ENCODE data around the gene BEGAIN. TPM values are rescaled to one million over a fixed set of nuclear protein-coding genes. Genes with fewer than 3 reads are reported as not detected.

The BEGAIN gene
- total and polyA plus RNA-seq, 2 of the 8 experiments (the other 6 are each of a cell fraction or from before 2014, with no cell fraction given): 2.9 to 3.0 TPM

- Histone ChIP-seq H3K18ac (ENCODE audit: extremely low read depth, low read length) (no peak overlapping the region), H2BK20ac (ENCODE audit: low read length) (no peak overlapping the region), H2BK12ac (ENCODE audit: low read depth, low read length) (no peak overlapping the region), H3K9ac (replicated peaks in 1 of 4; ENCODE audit: extremely low read depth in 1 of 4, low read depth in 3 of 4, low read length in 3 of 4) (no peak overlapping the region), H2BK5ac (ENCODE audit: low read depth, low read length) (no peak overlapping the region), H3K27ac (ENCODE audit: low read depth, low read length) (no peak overlapping the region), H3K23me2 (ENCODE audit: low read depth, low read length) (peaks cover 6% of the 10 kb centered on the region; the same call in 1 of the 2 replicates), H2AK5ac (ENCODE audit: low read depth, low read length) (no peak overlapping the region), H4K5ac (ENCODE audit: insufficient read length, low read depth, low read length) (no peak overlapping the region), H3K56ac (replicated peaks; ENCODE audit: insufficient read length, low read depth, low read length) (no peak overlapping the region), H4K91ac (replicated peaks; ENCODE audit: insufficient read length, low read length) (no peak overlapping the region), H4K8ac (ENCODE audit: extremely low read depth, insufficient read depth, low read length) (no peak overlapping the region), H2AFZ (ENCODE audit: low read length) (no peak overlapping the region), H3K14ac (ENCODE audit: insufficient read length) (no peak overlapping the region), H3K23ac (ENCODE audit: insufficient read length) (no peak overlapping the region), H3K4ac (replicated peaks; ENCODE audit: insufficient read length, low read depth, low read length) (no peak overlapping the region), H3K79me1 (ENCODE audit: low read depth, low read length) (no peaks in the 10 kb centered on the region), H2BK120ac (replicated peaks; ENCODE audit: low read depth, low read length) (no peak overlapping the region), H3K79me2 (ENCODE audit: control insufficient read depth in 1 of 2, insufficient read depth in 2 of 2, low read length in 2 of 2) (no peaks in the 10 kb centered on the region), H3K9me3 (ENCODE audit: insufficient read depth in 2 of 2, low read depth in 1 of 2, low read length in 1 of 2) (no peaks in the 10 kb centered on the region), H3K4me2 (ENCODE audit: insufficient read depth in 1 of 2, low read depth in 2 of 2, low read length in 2 of 2) (no peak overlapping the region), H3K4me1 (replicated peaks in 1 of 4; ENCODE audit: control insufficient read depth in 3 of 4, insufficient read depth in 4 of 4, low read length in 3 of 4) (peaks cover 0 to 8% (median 2%) of the 10 kb centered on the region in 4 experiments; a peak in 3 of 7 replicates), H3K27me3 (replicated peaks in 1 of 4; ENCODE audit: control insufficient read depth in 3 of 4, extremely low read depth in 1 of 4, insufficient read depth in 3 of 4, low read length in 3 of 4) (peaks cover 20 to 29% (median 26%) of the 10 kb centered on the region in 4 experiments), H3K36me3 (ENCODE audit: control insufficient read depth in 2 of 4, insufficient read depth in 4 of 4, low read length in 3 of 4) (no peaks in the 10 kb centered on the region), H3K4me3 (ENCODE audit: extremely low read depth in 1 of 4, insufficient read depth in 2 of 4, low read depth in 3 of 4, low read length in 4 of 4) (no peak overlapping the region), H2BK15ac (ENCODE audit: low read length) (no peak overlapping the region), H4K20me1 (replicated peaks in 1 of 2; ENCODE audit: control insufficient read depth in 1 of 2, insufficient read depth in 2 of 2, low read length in 2 of 2) (no peaks in the 10 kb centered on the region)
- TF ChIP-seq MAX (IDR thresholded peaks at IDR 0.05) (no peak), SAP30 (IDR thresholded peaks at IDR 0.05; ENCODE audit: insufficient read depth, insufficient replicate concordance, low read length) (no peak)
- FAIRE-seq (no peak), DNase-seq (ENCODE audit: low read depth in 1 of 2, low spot score in 2 of 2) (no peak)
- ChIA-PET CTCF (ENCODE audit: partially characterized antibody) (interaction anchor here (0.6 kb wide), 1 partner anchor 982 kb away, joined by 5 read pairs; no protein-coding TSS in a partner anchor), POLR2A (ENCODE audit: partially characterized antibody) (no interaction called here)
- 75 to 100% methylated on average over 1 to 2 of the region's 2 CpGs for WGBS, 2 experiments (ENCODE audit: extremely low coverage in 1 of 2, insufficient coverage in 1 of 2, insufficient read length in 1 of 2, insufficient replicate concordance in 2 of 2, low coverage in 1 of 2, low lambda C conversion rate in 2 of 2, missing lambda C conversion rate in 1 of 2)
These were observed 4.0 kb downstream of the BEGAIN start for GRCh38 chr14:100583245-100583644.

Measured in H1 (cell line).